ENCODE data around the gene RAX. TPM values are rescaled to one million over a fixed set of nuclear protein-coding genes. Genes with fewer than 3 reads are reported as not detected.

Gene RAX
- total and polyA plus RNA-seq, 2 of the 4 experiments (the other 2 are of a cell fraction): not detected

- no peak overlapping the region for H3K9ac ChIP-seq (ENCODE audit: low read depth, low read length)
- no peak overlapping the region for H2BK15ac ChIP-seq (ENCODE audit: low read depth, low read length)
- no peak overlapping the region for H3K56ac ChIP-seq (ENCODE audit: extremely low read depth, insufficient read depth, low read length)
- H3K79me1 ChIP-seq (ENCODE audit: low read depth in 1 of 2, low read length in 2 of 2): no peaks in the 10 kb centered on the region
- TF ChIP-seq POLR2A (IDR thresholded peaks at IDR 0.05; ENCODE audit: low read depth, low read length) (no peak), USF2 (IDR thresholded peaks at IDR 0.05; ENCODE audit: low read depth, low read length) (no peak), RCOR1 (IDR thresholded peaks at IDR 0.05; ENCODE audit: insufficient replicate concordance, low read length) (no peak), FOS (IDR thresholded peaks at IDR 0.05; ENCODE audit: low read depth, low read length) (no peak), ELK1 (IDR thresholded peaks at IDR 0.05; ENCODE audit: borderline replicate concordance, low read depth, low read length) (no peak), BHLHE40 (IDR thresholded peaks at IDR 0.05; ENCODE audit: low read depth, low read length) (no peak), MAFK (IDR thresholded peaks at IDR 0.05; ENCODE audit: low read depth, low read length) (no peak), NFE2L2 (IDR thresholded peaks at IDR 0.05; ENCODE audit: low read depth, low read length) (no peak)
- H3K4ac ChIP-seq (ENCODE audit: low read depth, low read length): no peak overlapping the region
- no peak overlapping the region for H3K4me3 ChIP-seq (ENCODE audit: insufficient read depth, low read depth, low read length)
- H4K20me1 ChIP-seq (ENCODE audit: insufficient read depth, low read length): 0 out of 2 replicates have a peak, but pooled peaks cover 3% of the 10 kb centered on the region
- WGBS, 2 experiments (ENCODE audit: extremely low coverage in 2 of 2, insufficient read length in 1 of 2): no CpG with 5 or more reads among the region's 6 CpGs
- no peak overlapping the region for H3K14ac ChIP-seq (replicated peaks; ENCODE audit: low read depth, low read length)
- POLR2A ChIA-PET (ENCODE audit: unreplicated experiment): no interaction called here
- H4K8ac ChIP-seq (ENCODE audit: low read depth in 2 of 2, low read length in 2 of 2): no peak overlapping the region
- H3K18ac ChIP-seq (ENCODE audit: low read depth, low read length): no peak overlapping the region
- BruUV-seq (replicated peaks): no TSS peak
- no peaks in the 10 kb centered on the region for H3K36me3 ChIP-seq (ENCODE audit: control insufficient read depth, insufficient read depth, low read length)
- H2BK120ac ChIP-seq (ENCODE audit: low read depth, low read length): no peak overlapping the region
- no peak overlapping the region for H2AFZ ChIP-seq (replicated peaks; ENCODE audit: low read length, poor library complexity)
- no peak overlapping the region for H2AK9ac ChIP-seq (replicated peaks; ENCODE audit: low read depth, low read length, poor library complexity)
- no peak overlapping the region for H3K23ac ChIP-seq (ENCODE audit: low read depth, low read length)
- intact Hi-C loops (cut with micrococcal nuclease) (no loop called here), dilution Hi-C loops (cut with HindIII; ENCODE audit: low sequenced_read_pairs, unreplicated experiment) (no loop called here), in situ Hi-C loops (cut with MboI; ENCODE audit: low sequenced_read_pairs) (no loop called here)
- no peak overlapping the region for H2BK20ac ChIP-seq (ENCODE audit: low read depth, low read length)
- no peak overlapping the region for H4K91ac ChIP-seq (ENCODE audit: insufficient read depth, low read depth, low read length)
- H3K9me1 ChIP-seq (ENCODE audit: insufficient read depth, low read length): no peaks in the 10 kb centered on the region
- no peak for ATAC-seq (ENCODE audit: low read depth)
- peaks cover 16% of the 10 kb centered on the region for H3K9me3 ChIP-seq (ENCODE audit: control insufficient read depth, insufficient read depth, low read length)
- CTCF ChIA-PET: interaction anchor here (0.6 to 1.1 kb wide), 3 partner anchors 12 to 127 kb away, joined by 3 to 4 read pairs (median 3); no protein-coding TSS in a partner anchor
- no peak for DNase-seq
- peaks cover 91% of the 10 kb centered on the region for H3K27me3 ChIP-seq (ENCODE audit: control insufficient read depth, insufficient read depth, low read length)
- no peak overlapping the region for H2BK5ac ChIP-seq (ENCODE audit: low read depth, low read length, poor library complexity, severe bottlenecking)
- H2AK5ac ChIP-seq (ENCODE audit: low read depth, low read length): no peak overlapping the region
- no peak overlapping the region for H4K5ac ChIP-seq (ENCODE audit: low read depth, low read length)
- no peak overlapping the region for H3K4me2 ChIP-seq (ENCODE audit: low read depth, low read length)
- no peak overlapping the region for H3K27ac ChIP-seq (ENCODE audit: insufficient read depth, low read length)
- no peaks in the 10 kb centered on the region for H3K4me1 ChIP-seq (ENCODE audit: control insufficient read depth, insufficient read depth, low read length)
These were observed 2.2 kb upstream of the RAX start for GRCh38 chr18:59275406-59275949.

Data from IMR-90 (cell line).